Liver (tissue), 3 donors: ENCODE results near the gene TBC1D12.
"Not testable (repeated sequence)": the region's sequence is repeated elsewhere in the genome, so short reads cannot be mapped to it uniquely, and the experiment has no call there.

Experiments used
- ATF3 ChIP-seq: IDR thresholded peaks from 2 replicates; pipeline ENCODE4 v1.6.1; 2016; ENCODE audit warnings: antibody characterized with exemption
- CTCF ChIP-seq: fragments of 150-350 bp; IDR thresholded peaks from 2 replicates; pipeline ENCODE4 v1.5.1; 2017; ENCODE audit warnings: improper control_type of control experiment, low read depth, low read length; ENCODE audit not compliant: missing input control
- EGR1 ChIP-seq, 2 donors: IDR thresholded peaks; 2 replicates each; pipeline ENCODE4 v1.6.1; 2016 to 2018; ENCODE audit warnings: antibody characterized with exemption in 2 of 2, low read depth in 2 of 2
- FOXA1 ChIP-seq: IDR thresholded peaks from 2 replicates; pipeline ENCODE4 v1.6.1; 2016; ENCODE audit warnings: antibody characterized with exemption
- GABPA ChIP-seq, 2 donors: IDR thresholded peaks in 1 of 2; conservative IDR thresholded peaks in 1 of 2; 2 replicates each; pipeline ENCODE4 v1.6.1; 2016; ENCODE audit warnings: antibody characterized with exemption in 2 of 2, mild to moderate bottlenecking in 1 of 2, moderate library complexity in 1 of 2
- HNF4A ChIP-seq, 2 donors: conservative IDR thresholded peaks; 2 replicates each; pipeline ENCODE4 v1.6.1; 2016; ENCODE audit warnings: antibody characterized with exemption in 2 of 2, mild to moderate bottlenecking in 2 of 2
- JUND ChIP-seq, 2 donors: IDR thresholded peaks; 2 replicates each; pipeline ENCODE4 v1.6.1; 2016; ENCODE audit warnings: antibody characterized with exemption in 2 of 2
- MAX ChIP-seq: IDR thresholded peaks from 2 replicates; pipeline ENCODE4 v1.6.1; 2016; ENCODE audit warnings: antibody characterized with exemption
- NR2F2 ChIP-seq: IDR thresholded peaks from 2 replicates; pipeline ENCODE4 v1.6.1; 2016; ENCODE audit warnings: antibody characterized with exemption
- RAD21 ChIP-seq, 2 donors: IDR thresholded peaks; 2 replicates each; pipeline ENCODE4 v1.6.1; 2016; ENCODE audit warnings: antibody characterized with exemption in 2 of 2, mild to moderate bottlenecking in 2 of 2
- REST ChIP-seq: IDR thresholded peaks from 2 replicates; pipeline ENCODE4 v1.6.1; 2016; ENCODE audit warnings: antibody characterized with exemption, mild to moderate bottlenecking
- SP1 ChIP-seq: IDR thresholded peaks from 2 replicates; pipeline ENCODE4 v1.6.1; 2018; ENCODE audit warnings: antibody characterized with exemption, mild to moderate bottlenecking
- TAF1 ChIP-seq: conservative IDR thresholded peaks from 2 replicates; pipeline ENCODE4 v1.6.1; 2016; ENCODE audit warnings: antibody characterized with exemption, mild to moderate bottlenecking
- YY1 ChIP-seq: IDR thresholded peaks from 2 replicates; pipeline ENCODE4 v1.6.1; 2016; ENCODE audit warnings: antibody characterized with exemption, mild to moderate bottlenecking
- donor health status: healthy.
- donor health status: healthy.

- TF ChIP-seq GABPA (IDR thresholded peaks at IDR 0.05 in 1 of 2, conservative IDR thresholded peaks at IDR 0.05 in 1 of 2); CTCF; SP1; ATF3; RAD21 (IDR thresholded peaks at IDR 0.05); MAX; TAF1; REST; JUND (IDR thresholded peaks at IDR 0.05); HNF4A (conservative IDR thresholded peaks at IDR 0.05); NR2F2; FOXA1; YY1; EGR1 (IDR thresholded peaks at IDR 0.05; ENCODE audit: low read depth in 2 of 2): not testable (repeated sequence)
These were observed 16.6 kb upstream of the TBC1D12 start for GRCh38 chr10:94385733-94386132.
